IMR-90 (cell line): Measurements from ENCODE around the gene NFE2L1.

ENCODE experiments used
- CHD1 ChIP-seq: IDR thresholded peaks from 2 replicates; pipeline ENCODE4 v1.6.1; 2012; ENCODE audit warnings: low read depth, low read length, improper control_type of control experiment
- MAFK ChIP-seq: IDR thresholded peaks from 2 replicates; pipeline ENCODE4 v1.6.1; 2012; ENCODE audit warnings: low read depth, low read length, improper control_type of control experiment
- POLR2A ChIP-seq: IDR thresholded peaks from 2 replicates; pipeline ENCODE4 v1.6.1; 2012; ENCODE audit warnings: mild to moderate bottlenecking, low read depth, low read length
- RAD21 ChIP-seq: IDR thresholded peaks from 2 replicates; pipeline ENCODE4 v1.6.1; 2012; ENCODE audit warnings: low read length, improper control_type of control experiment
- RFX5 ChIP-seq: IDR thresholded peaks from 2 replicates; pipeline ENCODE4 v1.8.0; 2012; ENCODE audit warnings: low read depth, mild to moderate bottlenecking, low read length, moderate library complexity
- USF2 ChIP-seq: fragments of 150-350 bp; IDR thresholded peaks from 2 replicates; pipeline ENCODE4 v1.6.1; 2017; ENCODE audit warnings: mild to moderate bottlenecking, antibody characterized with exemption, low read length, low read depth
- TF ChIP-seq, protein P1 (sequence below): conservative IDR thresholded peaks from 2 replicates; pipeline ENCODE4 v1.5.1; 2012; ENCODE audit warnings: mild to moderate bottlenecking, low read depth, low read length, improper control_type of control experiment

DNA sequence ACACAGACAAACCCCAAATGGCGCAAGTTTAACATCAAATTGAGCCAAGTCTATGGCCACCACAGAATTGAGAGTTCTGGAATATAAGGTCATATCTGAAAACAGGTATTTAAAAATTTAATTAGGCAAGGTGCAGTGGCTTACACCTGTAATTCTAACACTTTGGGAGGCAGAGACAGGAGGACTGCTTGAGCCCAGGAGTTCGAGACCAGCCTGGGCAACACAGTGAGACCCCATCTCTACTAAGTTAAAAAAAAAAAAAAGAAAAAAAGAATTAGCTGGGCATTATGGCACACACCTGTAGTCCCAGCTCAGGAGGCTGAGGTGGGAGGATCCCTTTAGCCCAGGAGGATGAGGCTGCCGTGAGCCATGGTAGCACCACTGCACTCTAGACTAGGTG, 19.1 kb downstream of the NFE2L1 start:
- TF ChIP-seq, protein P1, sequence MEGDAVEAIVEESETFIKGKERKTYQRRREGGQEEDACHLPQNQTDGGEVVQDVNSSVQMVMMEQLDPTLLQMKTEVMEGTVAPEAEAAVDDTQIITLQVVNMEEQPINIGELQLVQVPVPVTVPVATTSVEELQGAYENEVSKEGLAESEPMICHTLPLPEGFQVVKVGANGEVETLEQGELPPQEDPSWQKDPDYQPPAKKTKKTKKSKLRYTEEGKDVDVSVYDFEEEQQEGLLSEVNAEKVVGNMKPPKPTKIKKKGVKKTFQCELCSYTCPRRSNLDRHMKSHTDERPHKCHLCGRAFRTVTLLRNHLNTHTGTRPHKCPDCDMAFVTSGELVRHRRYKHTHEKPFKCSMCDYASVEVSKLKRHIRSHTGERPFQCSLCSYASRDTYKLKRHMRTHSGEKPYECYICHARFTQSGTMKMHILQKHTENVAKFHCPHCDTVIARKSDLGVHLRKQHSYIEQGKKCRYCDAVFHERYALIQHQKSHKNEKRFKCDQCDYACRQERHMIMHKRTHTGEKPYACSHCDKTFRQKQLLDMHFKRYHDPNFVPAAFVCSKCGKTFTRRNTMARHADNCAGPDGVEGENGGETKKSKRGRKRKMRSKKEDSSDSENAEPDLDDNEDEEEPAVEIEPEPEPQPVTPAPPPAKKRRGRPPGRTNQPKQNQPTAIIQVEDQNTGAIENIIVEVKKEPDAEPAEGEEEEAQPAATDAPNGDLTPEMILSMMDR = no peak
- TF ChIP-seq USF2 (no peak), POLR2A (no peak), RAD21 (no peak), RFX5 (no peak), MAFK (no peak), CHD1 (no peak)
